GM15510 (cell line): ENCODE results near the gene ATP6V0D1.

ENCODE experiments used
- POLR2A ChIP-seq: IDR thresholded peaks from 3 replicates; pipeline ENCODE4 v1.6.1; 2011; ENCODE audit warnings: borderline replicate concordance; ENCODE audit not compliant: insufficient read length; ENCODE audit errors: extremely low read depth

The ATP6V0D1 gene

GRCh38 chr16:67445441-67445912, 35.5 kb downstream of the ATP6V0D1 start:
- no peak for TF ChIP-seq POLR2A

GRCh38 chr16:67445126-67445426, 35.9 kb downstream of the ATP6V0D1 start:
- no peak for TF ChIP-seq POLR2A

DNA sequence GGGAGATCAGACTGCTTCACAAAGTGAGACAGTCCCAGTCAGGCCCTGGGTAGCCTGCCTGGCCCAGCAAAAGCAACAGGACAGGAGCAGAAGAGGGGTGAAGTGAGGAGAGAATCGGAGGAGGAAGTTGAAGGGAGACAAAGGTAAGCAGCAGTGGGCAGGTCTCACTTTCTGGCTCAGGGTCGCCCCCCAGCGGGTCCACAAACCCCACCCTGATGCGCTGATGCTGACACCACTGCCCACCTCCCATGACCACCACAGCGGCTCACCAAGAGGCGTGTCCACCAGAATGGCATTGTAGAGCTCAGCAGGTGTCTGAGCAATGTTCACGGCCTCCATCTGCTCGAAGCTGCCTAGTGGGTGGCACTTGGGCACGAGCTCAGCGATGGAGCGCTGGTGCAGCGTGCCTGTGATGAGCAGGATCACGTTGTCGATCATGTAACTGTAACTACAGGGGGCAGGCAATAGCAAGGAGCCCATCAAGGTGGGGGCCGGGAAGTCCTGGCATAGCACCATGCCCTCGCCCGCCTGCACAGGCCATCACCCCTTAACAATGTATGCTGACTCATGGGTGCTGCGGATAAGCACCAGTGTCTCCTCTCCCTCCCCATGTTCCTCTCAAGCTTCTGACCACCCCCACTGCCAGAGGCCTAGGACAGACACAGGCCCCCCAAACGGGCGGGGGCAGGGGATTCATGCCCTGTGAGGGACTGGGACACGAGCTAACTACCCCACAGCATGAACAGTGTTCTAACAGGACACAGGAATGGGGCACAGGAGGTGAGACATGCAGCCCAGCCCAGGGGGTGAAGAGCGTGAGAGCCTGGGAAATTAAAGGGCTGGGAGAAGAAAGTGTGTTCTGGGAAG, 36.5 kb downstream of the ATP6V0D1 start:
- no peak for TF ChIP-seq POLR2A

DNA sequence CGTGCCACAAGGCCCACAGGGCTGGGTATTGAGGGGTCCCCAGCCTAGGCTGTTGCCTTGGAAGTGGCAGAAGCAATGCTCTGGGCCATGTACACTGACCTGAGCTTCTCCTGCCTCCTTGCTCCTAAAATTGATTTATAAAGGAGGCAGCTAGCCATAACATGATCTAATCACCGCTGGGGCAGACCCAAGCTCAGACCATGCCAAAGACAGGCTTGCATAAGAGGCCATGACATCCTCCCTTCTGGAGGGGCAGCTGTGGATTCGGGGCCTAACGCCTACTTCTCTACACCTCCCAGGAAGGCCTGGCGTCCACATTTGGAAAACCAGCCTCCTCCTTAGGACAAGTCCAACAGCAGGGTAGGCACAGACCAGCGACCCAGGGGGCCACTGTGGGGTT, 37.7 kb downstream of the ATP6V0D1 start:
- no peak for TF ChIP-seq POLR2A

DNA sequence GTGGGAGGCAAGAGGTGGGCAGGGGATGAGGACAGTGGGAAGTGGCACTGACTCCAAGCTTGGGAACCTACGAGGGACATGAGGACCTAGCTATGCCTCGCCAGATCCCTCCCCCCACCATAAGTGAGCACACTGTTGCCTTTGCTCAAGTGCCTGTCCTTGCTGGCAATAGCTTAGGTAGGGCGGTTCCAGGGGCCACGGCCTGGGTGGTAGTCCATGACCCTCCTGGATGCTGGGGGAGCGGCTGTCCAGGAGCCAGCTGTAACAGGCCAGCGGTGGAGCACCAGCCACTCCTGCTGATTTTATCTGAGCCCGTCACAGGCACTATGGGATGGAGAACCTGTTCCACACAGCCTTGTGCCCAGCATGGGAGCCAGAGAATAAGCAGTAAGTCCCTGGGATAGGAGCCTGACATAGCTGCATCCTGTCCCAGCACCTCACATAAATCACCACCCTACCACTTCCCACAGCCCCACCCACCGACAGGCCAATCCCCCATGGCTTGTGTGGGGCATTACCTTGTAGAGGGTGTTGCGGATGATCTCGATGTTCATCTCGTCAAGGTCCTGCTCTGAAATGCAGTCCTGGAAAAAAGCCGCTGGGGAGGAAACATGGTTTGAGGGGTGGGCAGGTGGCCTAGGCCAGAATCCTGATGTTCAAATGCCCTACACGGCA, 38.2 kb downstream of the ATP6V0D1 start:
- TF ChIP-seq POLR2A = no peak

- no peak for TF ChIP-seq POLR2A
Measured at GRCh38 chr16:67441907-67442306, 39.0 kb downstream of the ATP6V0D1 start.

GRCh38 chr16:67441271-67441753, 39.6 kb downstream of the ATP6V0D1 start:
- TF ChIP-seq POLR2A = no peak

DNA sequence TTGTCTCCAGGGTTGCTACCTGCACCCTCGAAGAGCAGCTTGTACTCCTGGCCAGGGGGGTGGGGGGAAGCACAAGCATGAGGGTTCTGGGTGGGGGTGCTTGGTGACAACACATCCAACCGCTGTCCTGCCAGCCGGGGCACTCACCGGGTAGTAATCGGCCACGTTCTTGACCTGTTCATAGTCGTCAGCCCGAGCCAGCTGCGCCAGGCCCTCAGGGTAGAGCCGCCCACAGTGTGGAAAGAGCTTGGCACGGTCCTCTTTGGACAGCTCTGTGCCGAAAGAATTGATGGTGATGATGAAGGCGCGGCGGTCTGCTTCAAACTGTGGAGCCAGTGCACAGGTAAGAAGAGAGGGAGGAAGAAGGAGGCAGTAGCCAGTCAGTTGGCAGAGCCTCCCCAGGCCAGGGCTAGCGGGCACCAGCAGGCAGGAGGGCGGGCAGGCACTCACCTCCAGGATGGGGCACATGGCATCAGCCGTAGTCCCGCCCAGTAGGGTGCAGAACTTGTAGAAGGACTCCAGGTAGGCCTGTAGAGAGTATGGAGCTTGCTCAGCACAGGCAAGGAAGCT, 42.0 kb downstream of the ATP6V0D1 start:
- no peak for TF ChIP-seq POLR2A

DNA sequence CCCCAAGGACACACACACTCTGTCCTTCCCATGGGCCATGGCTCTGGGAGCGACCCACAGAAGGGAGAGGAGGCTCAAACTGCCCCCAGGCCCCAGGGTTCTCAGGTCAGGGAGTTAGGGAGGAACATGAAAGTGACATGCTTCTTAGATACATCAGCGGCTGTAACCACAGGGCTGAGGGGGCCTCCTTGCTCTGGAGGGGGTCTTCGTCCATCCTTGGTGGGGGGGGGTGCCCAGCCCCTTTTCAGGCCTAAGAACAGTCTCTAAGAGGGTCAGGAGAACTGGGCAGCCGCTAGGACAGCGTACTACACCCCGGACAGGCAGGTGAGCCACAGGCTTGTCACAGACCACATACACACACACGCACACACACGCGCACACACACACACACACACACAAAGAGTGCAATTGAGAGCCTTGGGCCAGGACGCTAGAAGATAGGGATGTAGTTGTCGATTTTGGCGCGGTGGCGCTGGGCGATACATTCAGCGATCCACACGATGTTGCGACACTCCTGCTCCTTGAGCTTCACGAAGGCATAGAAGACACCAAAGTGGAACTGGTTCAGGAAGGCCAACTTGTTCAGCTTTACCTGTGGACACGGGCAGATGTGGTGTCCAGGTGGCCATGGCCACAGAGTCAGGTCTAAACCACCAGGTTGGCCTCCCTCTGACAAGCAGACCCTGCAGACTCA, 42.7 kb downstream of the ATP6V0D1 start:
- no peak for TF ChIP-seq POLR2A

- TF ChIP-seq POLR2A = no peak
Measured at GRCh38 chr16:67437513-67437912, 43.4 kb downstream of the ATP6V0D1 start.

- TF ChIP-seq POLR2A = no peak
Measured at GRCh38 chr16:67436640-67437193, 44.2 kb downstream of the ATP6V0D1 start.

- TF ChIP-seq POLR2A = no peak
Measured at GRCh38 chr16:67435758-67436164, 45.2 kb downstream of the ATP6V0D1 start.

GRCh38 chr16:67433131-67433719, 47.7 kb downstream of the ATP6V0D1 start:
- TF ChIP-seq POLR2A = no peak

DNA sequence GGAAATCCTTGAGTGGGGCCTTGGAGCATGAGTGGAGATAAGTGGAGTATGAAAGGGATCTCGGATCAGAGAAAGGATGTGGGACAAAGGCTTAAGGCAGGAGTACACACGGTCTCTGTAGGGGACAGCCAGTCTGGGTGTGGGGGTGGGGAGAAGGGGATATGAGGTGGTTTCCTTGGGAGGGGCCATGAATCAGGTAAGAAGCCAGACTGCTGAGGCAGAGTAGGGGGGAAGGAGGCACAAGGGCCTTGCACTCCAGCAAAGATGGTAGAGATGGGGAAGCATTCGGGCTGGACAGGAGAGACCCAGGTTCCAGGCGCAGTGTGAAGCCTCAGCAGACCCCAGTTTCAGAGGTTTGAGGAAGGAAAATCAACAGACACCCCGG, 48.5 kb downstream of the ATP6V0D1 start:
- TF ChIP-seq POLR2A = no peak
